B cell (primary cell): Measurements from ENCODE around the gene GRK3. TPM values are rescaled to one million over a fixed set of nuclear protein-coding genes. Genes with fewer than 3 reads are reported as not detected.

Experiments used
- ATAC-seq: fragments of 200-7000 bp; cut with Tn5 transposase; one replicate; pipeline ENCODE4 v1.10.0; 2021; ENCODE audit warnings: low read depth, mild to moderate bottlenecking, moderate number of reproducible peaks, moderate library complexity
- CTCF ChIA-PET: fragments of 350-600 bp; sonication (Branson Sonifier 250); formaldehyde crosslinking; loops from one replicate; lab custom pipeline; 2021; ENCODE audit warnings: antibody characterized with exemption, inconsistent platforms; lab: Charles Lee
- POLR2A ChIA-PET: fragments of 350-600 bp; sonication (Branson Sonifier 250); formaldehyde crosslinking; loops from one replicate; lab custom pipeline; 2021; ENCODE audit warnings: antibody characterized with exemption; lab: Charles Lee
- DNase-seq: peaks from one replicate; pipeline ENCODE4 v3.0.0; 2013
- H2AFZ ChIP-seq: 2 replicates; pipeline ENCODE4 v1.6.1; 2012; ENCODE audit warnings: mild to moderate bottlenecking, low read depth, low read length; ENCODE audit not compliant: insufficient read depth, poor library complexity, severe bottlenecking
- H3K27ac ChIP-seq, 2 donors: 1 replicate in 1 of 2; 2 replicates in 1 of 2; pipeline ENCODE4 v1.5.1; 2012 to 2013; ENCODE audit warnings: low read length in 2 of 2, mild to moderate bottlenecking in 2 of 2, moderate library complexity in 1 of 2
- H3K27me3 ChIP-seq, 4 experiments: fragments of 200-600 bp in 1 of 4; sonication (generic) in 1 of 4; replicated peaks in 1 of 4; 1 replicate in 2 of 4; 2 replicates in 2 of 4; pipeline versions ENCODE4 v1.6.1 to v1.7.0; 2013 to 2016; ENCODE audit warnings: low read length in 3 of 4, mild to moderate bottlenecking in 2 of 4, mixed read lengths in 1 of 4, moderate library complexity in 1 of 4; ENCODE audit not compliant: insufficient read depth in 4 of 4, control insufficient read depth in 3 of 4; ENCODE audit errors: control extremely low read depth in 1 of 4
- H3K36me3 ChIP-seq, 2 experiments: replicated peaks in 1 of 2; 1 replicate in 1 of 2; 2 replicates in 1 of 2; pipeline versions ENCODE4 v1.6.1 to v1.7.1; 2013; ENCODE audit warnings: low read length in 1 of 2; ENCODE audit not compliant: insufficient read depth in 2 of 2, control insufficient read depth in 1 of 2; ENCODE audit errors: control extremely low read depth in 1 of 2, extremely low read depth in 1 of 2
- H3K4me1 ChIP-seq, 2 donors: fragments of 200-600 bp in 1 of 2; sonication (generic) in 1 of 2; 1 replicate in 1 of 2; 2 replicates in 1 of 2; pipeline versions ENCODE4 v1.5.1 to v1.6.1; 2013 to 2017; ENCODE audit warnings: low read length in 2 of 2; ENCODE audit not compliant: control insufficient read depth in 2 of 2, insufficient read depth in 2 of 2
- H3K4me2 ChIP-seq: replicated peaks from 2 replicates; pipeline ENCODE3; 2012; ENCODE audit warnings: mild to moderate bottlenecking, low read depth, low read length; ENCODE audit not compliant: poor library complexity, severe bottlenecking
- H3K4me3 ChIP-seq, 5 experiments: fragments of 200-600 bp in 1 of 5; sonication (generic) in 1 of 5; 1 replicate in 3 of 5; 2 replicates in 2 of 5; pipeline versions ENCODE4 v1.5.1 to v1.7.0; 2011 to 2016; ENCODE audit warnings: low read length in 4 of 5, mild to moderate bottlenecking in 4 of 5, low read depth in 2 of 5, control low read depth in 1 of 5, moderate library complexity in 1 of 5; ENCODE audit not compliant: insufficient read depth in 1 of 5; ENCODE audit errors: control extremely low read depth in 1 of 5, extremely low read depth in 1 of 5
- H3K79me2 ChIP-seq: fragments of 200-600 bp; sonication (generic); one replicate; pipeline ENCODE4 v1.6.0; 2016; ENCODE audit warnings: low read length; ENCODE audit not compliant: control insufficient read depth, insufficient read depth
- H3K9ac ChIP-seq: fragments of 200-600 bp; sonication (generic); 2 replicates; pipeline ENCODE4 v1.6.1; 2017; ENCODE audit warnings: mild to moderate bottlenecking, low read length, moderate library complexity
- H3K9me3 ChIP-seq, 3 donors: one replicate each; pipeline versions ENCODE4 v1.6.1 to v1.7.1; 2013; ENCODE audit warnings: low read length in 2 of 3; ENCODE audit not compliant: control insufficient read depth in 2 of 3, insufficient read depth in 1 of 3; ENCODE audit errors: control extremely low read depth in 1 of 3
- H4K20me1 ChIP-seq: 2 replicates; pipeline ENCODE4 v1.6.0; 2012; ENCODE audit warnings: mild to moderate bottlenecking, low read length; ENCODE audit not compliant: insufficient read depth, control insufficient read depth, poor library complexity, severe bottlenecking
- H3K27ac Mint-ChIP-seq: one replicate; pipeline ENCODE4 v1.8.0; 2021; ENCODE audit warnings: mixed read lengths
- H3K27me3 Mint-ChIP-seq: one replicate; pipeline ENCODE4 v1.8.0; 2021; ENCODE audit warnings: mixed read lengths
- H3K4me1 Mint-ChIP-seq: one replicate; pipeline ENCODE4 v1.8.0; 2021; ENCODE audit warnings: mixed read lengths
- H3K4me3 Mint-ChIP-seq: one replicate; pipeline ENCODE4 v1.8.0; 2021; ENCODE audit warnings: mixed read lengths
- H3K9me3 Mint-ChIP-seq: one replicate; pipeline ENCODE4 v1.8.0; 2022; ENCODE audit warnings: mixed read lengths; ENCODE audit not compliant: insufficient read depth
- EZH2 ChIP-seq: IDR thresholded peaks from 2 replicates; pipeline ENCODE4 v1.6.1; 2012; ENCODE audit warnings: borderline replicate concordance, low read depth, mild to moderate bottlenecking, moderate library complexity, low read length; ENCODE audit not compliant: insufficient read depth, poor library complexity, severe bottlenecking
- WGBS: methylation state at CpG from one replicate; pipeline ENCODE4 v1.1.5; 2013; ENCODE audit warnings: missing lambda C conversion rate; ENCODE audit not compliant: insufficient coverage; 5-methylcytosine and 5-hydroxymethylcytosine counted together
- intact Hi-C: fragments of 100-400 bp; cut with micrococcal nuclease; formaldehyde crosslinking; loops from one replicate; pipeline ENCODE4 v1.10.0; 2022
- polyA plus RNA-seq: library from polyadenylated mRNA; depleted of rRNA; stranded (reverse); fragments of >200 nt; gene quantifications from 2 replicates; pipeline ENCODE4 v1.2.3, GENCODE V29; 2012
- total RNA-seq, 2 donors: library from RNA; stranded (reverse); fragments of 120-200 nt in 1 of 2; gene quantifications; 1 replicate in 1 of 2; 2 replicates in 1 of 2; pipeline versions ENCODE4 v1.2.3 to v1.2.4, GENCODE V29; 2013 to 2022
- TF ChIP-seq, protein P1 (sequence below): fragments of 200-600 bp; IDR thresholded peaks from one replicate; pipeline ENCODE4 v1.8.0; 2022; ENCODE audit warnings: antibody characterized with exemption, mild to moderate bottlenecking

Gene GRK3
- total and polyA plus RNA-seq, 2 donors (not counting 1 experiment from before 2014, with no cell fraction given), result 17.6 to 61.0 TPM

DNA sequence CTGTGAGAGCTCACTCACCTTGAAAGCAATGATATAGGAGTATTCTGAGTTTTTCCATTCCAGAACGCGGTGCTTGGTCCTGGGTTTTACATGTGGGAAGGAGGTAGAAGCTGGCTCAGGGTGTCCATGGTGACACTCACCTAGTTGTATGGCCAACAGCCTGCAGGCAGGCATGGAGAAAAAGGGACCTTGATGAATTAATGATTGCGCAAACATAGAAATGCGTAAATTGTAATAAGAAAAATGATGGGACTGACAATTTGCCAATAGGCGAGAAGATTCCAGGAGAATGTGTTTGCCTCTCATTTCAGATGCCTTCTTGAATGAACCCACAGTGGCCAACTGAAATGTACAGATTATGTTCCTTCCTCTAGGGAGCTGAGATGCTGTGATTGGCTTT, 124.2 kb downstream of the GRK3 start:
- Histone ChIP-seq H3K27ac (no peak overlapping the region), H3K36me3 (peaks cover 3 to 69% of the 10 kb centered on the region in 2 experiments), H3K4me3 (no peak overlapping the region), H2AFZ (no peak overlapping the region), H3K9me3 (no peaks in the 10 kb centered on the region), H3K79me2 (peaks cover 10% of the 10 kb centered on the region), H3K27me3 (no peaks in the 10 kb centered on the region), H3K9ac (no peak overlapping the region), H3K4me1 (peaks cover 0 to 4% of the 10 kb centered on the region in 2 donors), H4K20me1 (peaks cover 3% of the 10 kb centered on the region), H3K4me2 (no peak overlapping the region)
- Mint-ChIP-seq H3K4me1 (peaks cover 10% of the 10 kb centered on the region), H3K27ac (peak overlapping the region; percentile 63), H3K4me3 (no peak overlapping the region), H3K9me3 (no peaks in the 10 kb centered on the region), H3K27me3 (no peaks in the 10 kb centered on the region)
- intact Hi-C loops, result no loop called here
- ChIA-PET POLR2A (interaction anchor here (0.8 kb wide), 1 partner anchor 38 kb away, joined by 8 read pairs; no protein-coding TSS in a partner anchor), CTCF (interaction anchor here (0.7 to 1.4 kb wide), 4 partner anchors 9 to 188 kb away, joined by 3 to 4 read pairs (median 4); no protein-coding TSS in a partner anchor)
- ATAC-seq (no peak), DNase-seq (no peak)
- WGBS, result 97% methylated on average over 5 of the region's 5 CpGs
- TF ChIP-seq, protein P1, sequence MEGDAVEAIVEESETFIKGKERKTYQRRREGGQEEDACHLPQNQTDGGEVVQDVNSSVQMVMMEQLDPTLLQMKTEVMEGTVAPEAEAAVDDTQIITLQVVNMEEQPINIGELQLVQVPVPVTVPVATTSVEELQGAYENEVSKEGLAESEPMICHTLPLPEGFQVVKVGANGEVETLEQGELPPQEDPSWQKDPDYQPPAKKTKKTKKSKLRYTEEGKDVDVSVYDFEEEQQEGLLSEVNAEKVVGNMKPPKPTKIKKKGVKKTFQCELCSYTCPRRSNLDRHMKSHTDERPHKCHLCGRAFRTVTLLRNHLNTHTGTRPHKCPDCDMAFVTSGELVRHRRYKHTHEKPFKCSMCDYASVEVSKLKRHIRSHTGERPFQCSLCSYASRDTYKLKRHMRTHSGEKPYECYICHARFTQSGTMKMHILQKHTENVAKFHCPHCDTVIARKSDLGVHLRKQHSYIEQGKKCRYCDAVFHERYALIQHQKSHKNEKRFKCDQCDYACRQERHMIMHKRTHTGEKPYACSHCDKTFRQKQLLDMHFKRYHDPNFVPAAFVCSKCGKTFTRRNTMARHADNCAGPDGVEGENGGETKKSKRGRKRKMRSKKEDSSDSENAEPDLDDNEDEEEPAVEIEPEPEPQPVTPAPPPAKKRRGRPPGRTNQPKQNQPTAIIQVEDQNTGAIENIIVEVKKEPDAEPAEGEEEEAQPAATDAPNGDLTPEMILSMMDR, result no peak

DNA sequence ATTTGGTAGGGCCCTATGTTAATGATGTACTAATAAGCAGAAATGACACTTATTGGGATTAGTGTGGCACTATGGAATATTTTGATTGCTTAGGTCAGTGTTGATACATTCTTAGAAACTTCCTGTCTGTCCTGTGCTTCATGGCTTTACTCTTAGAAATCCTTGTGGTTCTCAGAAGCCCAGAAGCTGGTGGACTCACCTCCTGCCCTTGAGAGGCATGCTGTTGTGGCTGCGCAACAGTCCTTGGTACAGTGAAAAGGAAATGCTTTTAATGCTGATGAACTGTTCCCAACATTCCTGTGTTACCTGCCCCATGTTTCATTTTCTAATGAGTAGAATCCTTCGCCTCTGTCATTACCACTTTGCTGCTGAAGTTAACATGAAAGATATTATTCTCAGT, 125.2 kb downstream of the GRK3 start:
- peaks cover 3 to 72% of the 10 kb centered on the region in 2 experiments for H3K36me3 ChIP-seq
- H3K4me2 ChIP-seq, result no peak overlapping the region
- TF ChIP-seq EZH2, result no peak
- TF ChIP-seq, protein P1, result no peak
- Mint-ChIP-seq H3K27ac (peak overlapping the region; percentile 37), H3K27me3 (no peaks in the 10 kb centered on the region), H3K4me1 (peaks cover 10% of the 10 kb centered on the region), H3K9me3 (no peaks in the 10 kb centered on the region), H3K4me3 (no peak overlapping the region)
- no peak overlapping the region for H3K4me3 ChIP-seq
- ATAC-seq (no peak), DNase-seq (no peak)
- no peaks in the 10 kb centered on the region for H3K9me3 ChIP-seq
- ChIA-PET CTCF (interaction anchor here (0.7 to 1.0 kb wide), 2 partner anchors 145 to 189 kb away, joined by 3 to 4 read pairs; no protein-coding TSS in a partner anchor), POLR2A (no interaction called here)
- peaks cover 3% of the 10 kb centered on the region for H4K20me1 ChIP-seq
- peaks cover 0 to 4% of the 10 kb centered on the region in 2 donors for H3K4me1 ChIP-seq
- no peaks in the 10 kb centered on the region for H3K27me3 ChIP-seq
- no peak overlapping the region for H3K27ac ChIP-seq
- no peak overlapping the region for H3K9ac ChIP-seq
- whole genome bisulfite sequencing, result no CpG with 5 or more reads among the region's 2 CpGs
- intact Hi-C loops, result no loop called here
- no peak overlapping the region for H2AFZ ChIP-seq
- H3K79me2 ChIP-seq, result peaks cover 10% of the 10 kb centered on the region
